GM21360 (cell line): ENCODE measurements around the gene IFITM2.
A peak's percentile ranks its signal among the peaks of the same experiment; 100 is the strongest.
"Not testable (repeated sequence)": the region's sequence is repeated elsewhere in the genome, so short reads cannot be mapped to it uniquely, and the experiment has no call there.

ENCODE experiments used
- ATAC-seq: cut with Tn5 transposase; IDR thresholded peaks from one replicate; pipeline ENCODE4 v1.9.1; 2021; ENCODE audit warnings: mild to moderate bottlenecking, moderate library complexity; ENCODE audit not compliant: unreplicated experiment

IFITM2 gene

DNA sequence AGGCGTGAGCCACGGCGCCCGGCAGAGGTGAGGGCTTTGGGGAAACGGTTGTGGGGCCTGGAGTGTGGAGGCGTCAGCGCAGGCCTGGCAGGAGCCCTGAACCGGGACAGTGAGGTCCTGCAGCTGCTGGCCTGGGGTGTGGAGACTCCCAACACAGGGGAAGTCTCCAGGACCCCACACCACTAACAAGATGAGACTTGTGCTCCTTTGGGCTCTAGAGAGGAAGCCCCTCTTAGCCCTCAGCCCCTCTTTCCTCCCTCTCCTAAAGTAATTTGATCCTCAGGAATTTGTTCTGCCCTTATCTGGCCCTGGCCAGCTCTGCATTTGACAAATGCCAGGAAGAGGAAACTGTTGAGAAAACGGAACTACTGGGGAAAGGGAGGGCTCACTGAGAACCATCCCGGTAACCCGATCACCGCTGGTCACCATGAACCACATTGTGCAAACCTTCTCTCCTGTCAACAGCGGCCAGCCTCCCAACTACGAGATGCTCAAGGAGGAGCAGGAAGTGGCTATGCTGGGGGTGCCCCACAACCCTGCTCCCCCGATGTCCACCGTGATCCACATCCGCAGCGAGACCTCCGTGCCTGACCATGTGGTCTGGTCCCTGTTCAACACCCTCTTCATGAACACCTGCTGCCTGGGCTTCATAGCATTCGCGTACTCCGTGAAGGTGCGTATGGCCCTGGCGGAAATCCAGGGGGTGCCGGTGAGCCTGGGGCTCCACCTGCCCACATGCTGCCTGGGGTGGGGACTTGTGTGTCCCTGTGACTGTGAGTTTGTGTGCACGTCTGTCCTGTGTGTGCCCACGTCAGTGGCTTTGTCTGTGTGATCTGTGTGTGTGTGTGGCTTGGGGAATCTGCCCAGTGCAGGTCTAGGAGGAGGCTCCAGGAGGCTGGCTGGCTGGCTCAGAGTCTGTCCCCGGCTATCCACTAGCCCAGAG lies at the start of gene IFITM2:
Gene IFITM2, plus strand, starts transcription at position 51 of the 943 bp plus-strand sequence. Its CDS starts 377 bp downstream, at position 428.
- ATAC-seq: not testable (repeated sequence)

DNA sequence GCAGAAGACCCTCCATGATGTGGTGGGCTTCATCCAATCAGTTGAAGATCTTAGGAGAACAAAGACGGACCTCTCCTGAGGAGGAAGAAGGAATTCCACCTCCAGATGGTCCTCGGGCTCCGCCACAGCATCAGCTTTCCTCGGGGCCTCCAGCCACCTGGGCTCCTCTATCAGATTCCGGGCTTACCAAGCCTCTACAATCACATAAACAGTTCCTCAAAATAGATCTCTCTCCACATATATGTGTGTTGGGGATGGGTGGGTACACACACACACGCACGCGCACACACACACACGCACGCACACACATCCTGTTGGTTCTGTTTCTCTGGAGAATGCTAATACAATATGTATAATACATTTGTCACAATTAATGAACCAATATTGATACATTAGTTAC lies 48.2 kb upstream of the IFITM2 start:
- ATAC-seq: no peak

DNA sequence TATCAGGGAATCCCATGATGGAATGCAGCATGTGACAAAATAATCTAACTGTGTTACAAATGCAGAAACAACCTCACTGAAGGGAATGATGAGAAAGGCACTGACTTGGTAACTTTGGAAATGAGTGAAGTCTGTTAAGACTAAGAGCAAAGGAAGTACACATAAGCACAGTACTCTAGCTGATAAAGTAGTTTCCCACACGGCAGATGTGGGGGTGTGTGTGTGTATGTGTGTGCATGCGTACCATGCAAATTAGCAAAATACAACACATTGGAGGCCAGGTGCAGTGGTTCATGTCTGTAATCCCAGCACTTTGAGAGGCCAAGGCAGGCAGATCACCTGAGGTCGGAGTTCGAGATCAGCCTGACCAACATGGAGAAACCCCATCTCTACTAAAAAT lies 46.0 kb upstream of the IFITM2 start:
- no peak for ATAC-seq

DNA sequence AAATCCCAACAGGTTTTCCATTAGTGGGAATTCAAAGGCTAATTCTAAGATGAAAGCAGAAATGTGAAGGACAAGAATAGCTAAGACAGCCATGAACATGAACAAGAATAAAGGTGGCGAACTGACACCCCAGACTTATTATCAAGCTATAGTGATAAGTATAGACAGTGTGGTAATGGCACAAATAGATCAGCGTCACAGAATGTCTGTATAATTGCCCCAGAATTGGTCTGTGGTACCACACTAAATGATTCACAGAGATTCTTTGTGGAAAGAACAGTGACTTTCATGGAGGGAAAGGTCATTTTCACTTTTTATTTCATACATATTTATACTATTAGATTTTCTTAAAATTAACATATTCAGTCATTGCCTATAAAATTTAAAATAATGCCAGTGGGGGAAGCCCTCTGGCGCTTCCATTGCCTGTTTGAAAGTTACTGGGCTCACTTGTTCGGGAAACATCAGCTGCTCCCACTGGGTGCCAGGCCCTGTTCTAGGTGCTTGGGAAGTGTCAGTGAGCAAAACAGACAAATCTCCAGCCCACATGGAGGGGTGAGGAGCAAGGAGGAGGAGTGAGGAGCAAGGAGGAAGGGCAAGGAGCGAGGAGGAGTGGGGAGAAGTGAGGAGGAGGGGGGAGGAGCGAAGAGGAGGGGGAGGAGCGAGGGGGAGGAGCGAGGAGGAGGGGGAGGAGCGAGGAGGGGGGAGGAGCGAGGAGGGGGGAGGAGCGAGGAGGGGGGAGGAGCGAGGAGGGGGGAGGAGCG lies 40.8 kb upstream of the IFITM2 start:
- ATAC-seq: no peak

DNA sequence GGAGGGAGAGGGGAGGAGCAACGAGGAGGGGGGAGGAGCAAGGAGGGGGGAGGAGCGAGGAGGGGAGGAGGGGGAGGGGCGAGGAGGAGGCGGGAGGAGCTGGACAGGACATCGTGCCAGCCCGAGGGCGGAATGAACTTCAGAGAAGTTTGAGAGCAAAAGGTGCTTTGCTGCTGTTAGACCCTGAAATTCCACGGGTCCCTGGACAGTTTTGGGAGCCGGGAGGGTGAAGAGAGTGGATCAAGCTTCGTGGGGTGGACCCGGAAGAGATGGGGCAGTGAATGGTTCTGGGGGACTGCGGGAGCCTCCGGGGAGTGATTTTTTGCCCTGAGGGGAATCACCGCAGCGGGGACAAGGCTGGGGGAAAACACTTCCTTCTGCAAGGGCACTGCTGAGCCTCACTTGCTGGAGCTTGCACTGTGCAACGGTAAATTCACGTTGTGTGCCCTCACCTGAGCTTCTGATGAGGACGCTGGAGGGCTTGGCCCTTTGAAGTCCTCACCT lies 40.1 kb upstream of the IFITM2 start:
- no peak for ATAC-seq

DNA sequence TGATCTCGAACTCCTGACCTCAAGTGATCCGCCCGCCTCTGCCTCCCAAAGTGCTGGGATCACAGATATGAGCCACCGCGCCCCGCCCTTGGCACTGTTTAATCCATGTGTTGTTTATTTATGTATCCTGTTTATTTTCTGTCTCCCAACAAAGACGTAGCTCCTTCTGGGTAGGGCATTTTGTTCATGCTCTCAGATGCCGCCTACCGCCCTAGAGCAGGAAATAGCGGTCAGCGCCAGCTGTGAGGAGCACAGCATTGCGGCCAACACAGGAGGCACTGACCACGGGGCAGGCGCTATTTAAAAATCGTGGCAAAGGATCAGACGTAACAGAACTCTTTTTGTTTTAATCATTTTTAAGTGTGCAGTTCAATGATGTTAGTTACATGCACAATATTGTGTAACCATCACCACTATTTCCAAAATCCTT lies 38.9 kb upstream of the IFITM2 start:
- peak; percentile 28 for ATAC-seq

DNA sequence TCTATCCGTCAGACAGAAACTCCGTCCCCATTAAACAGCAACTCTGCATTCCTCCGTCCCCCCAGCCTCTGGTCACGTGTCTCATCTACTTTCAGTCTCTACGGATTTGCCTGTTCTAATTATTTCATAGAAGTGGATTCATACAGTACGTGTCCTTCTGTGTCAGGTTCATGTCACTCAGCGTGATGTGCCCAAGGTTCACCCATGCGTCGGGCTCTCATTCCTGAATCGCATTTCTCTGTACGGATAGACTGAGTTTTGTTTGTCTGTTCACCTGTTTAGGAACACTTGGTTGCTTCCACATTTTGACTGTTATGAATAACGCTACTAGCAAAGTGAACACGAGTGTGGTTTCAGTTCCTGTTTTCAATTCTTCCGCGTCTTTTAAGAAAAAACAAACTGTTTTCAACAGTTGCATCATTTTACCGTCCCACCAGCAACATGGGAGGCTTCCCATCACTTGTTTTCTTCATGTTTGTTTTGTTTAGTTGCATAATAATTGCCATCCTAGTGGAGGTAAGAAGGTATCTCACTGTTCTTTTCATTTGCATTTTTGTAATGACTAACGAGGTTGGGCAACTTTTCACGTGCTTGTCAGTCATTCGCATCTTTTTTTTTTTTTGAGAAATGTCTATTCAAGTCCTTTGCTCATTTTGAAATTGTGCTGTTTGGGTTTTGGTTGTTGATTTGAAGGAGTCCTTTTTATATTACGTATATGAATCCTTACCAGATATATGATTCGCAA lies 38.3 kb upstream of the IFITM2 start:
- peak; percentile 71 for ATAC-seq

DNA sequence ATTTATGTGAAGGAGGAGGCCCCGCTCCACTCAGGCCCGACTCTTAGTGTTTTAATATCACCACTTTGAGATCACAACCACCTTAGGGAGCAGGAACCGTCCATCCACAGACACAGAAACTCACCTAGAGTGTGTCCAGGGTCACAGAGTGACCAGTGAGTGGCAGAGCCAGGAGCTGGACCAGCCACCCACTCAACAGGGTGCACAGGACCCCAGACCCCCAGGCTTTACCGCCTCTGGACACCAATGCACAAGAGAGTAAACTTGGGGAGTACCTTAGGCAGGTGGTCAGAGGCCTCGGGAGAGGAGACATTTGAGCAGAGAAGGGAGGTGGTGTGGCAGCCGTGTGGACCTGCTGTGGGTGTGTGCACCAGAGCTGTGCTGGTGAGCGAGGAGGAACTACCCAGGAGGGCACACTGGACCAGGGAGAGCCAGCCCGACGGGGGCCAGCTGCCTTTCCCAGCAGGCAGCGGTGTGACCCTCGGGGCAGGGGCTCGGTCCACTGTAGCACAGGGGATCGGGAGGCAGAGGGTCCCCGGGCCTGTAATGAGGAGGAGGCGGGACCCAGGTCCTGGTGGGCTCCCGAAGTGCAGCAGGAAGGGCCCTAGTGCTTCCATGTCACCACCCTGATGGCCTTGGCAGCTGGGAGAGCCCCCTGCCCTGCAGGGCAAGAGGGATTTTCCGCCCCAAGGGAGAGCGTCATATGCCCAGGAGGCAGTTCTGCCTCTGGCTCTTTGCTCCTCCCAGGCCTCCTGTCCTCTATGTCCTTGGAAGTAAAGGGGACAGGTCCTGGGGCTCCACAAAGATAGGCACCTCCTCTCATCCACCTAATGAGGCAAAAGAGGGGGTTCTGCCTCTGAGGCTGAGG lies 36.9 kb upstream of the IFITM2 start:
- ATAC-seq: no peak

DNA sequence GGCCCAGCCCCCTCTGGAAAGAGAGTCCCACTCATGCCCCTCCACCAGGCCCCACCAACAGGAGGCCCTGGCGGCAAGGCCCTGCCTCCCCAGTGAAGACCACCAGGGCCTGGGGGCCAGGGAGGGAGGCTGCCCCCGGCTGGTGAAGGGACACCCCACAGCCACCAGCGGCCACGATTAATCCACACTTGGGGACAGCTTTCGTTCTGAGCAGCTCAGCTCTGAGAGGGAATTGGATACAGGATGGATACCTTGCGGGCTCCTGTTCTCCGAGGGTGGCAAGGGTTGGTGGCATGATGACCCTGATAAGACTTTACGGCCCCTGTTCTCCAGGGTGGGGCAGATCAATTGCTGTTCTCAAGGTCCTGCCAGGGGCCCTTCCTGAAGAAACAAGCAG lies 36.3 kb upstream of the IFITM2 start:
- ATAC-seq: no peak

DNA sequence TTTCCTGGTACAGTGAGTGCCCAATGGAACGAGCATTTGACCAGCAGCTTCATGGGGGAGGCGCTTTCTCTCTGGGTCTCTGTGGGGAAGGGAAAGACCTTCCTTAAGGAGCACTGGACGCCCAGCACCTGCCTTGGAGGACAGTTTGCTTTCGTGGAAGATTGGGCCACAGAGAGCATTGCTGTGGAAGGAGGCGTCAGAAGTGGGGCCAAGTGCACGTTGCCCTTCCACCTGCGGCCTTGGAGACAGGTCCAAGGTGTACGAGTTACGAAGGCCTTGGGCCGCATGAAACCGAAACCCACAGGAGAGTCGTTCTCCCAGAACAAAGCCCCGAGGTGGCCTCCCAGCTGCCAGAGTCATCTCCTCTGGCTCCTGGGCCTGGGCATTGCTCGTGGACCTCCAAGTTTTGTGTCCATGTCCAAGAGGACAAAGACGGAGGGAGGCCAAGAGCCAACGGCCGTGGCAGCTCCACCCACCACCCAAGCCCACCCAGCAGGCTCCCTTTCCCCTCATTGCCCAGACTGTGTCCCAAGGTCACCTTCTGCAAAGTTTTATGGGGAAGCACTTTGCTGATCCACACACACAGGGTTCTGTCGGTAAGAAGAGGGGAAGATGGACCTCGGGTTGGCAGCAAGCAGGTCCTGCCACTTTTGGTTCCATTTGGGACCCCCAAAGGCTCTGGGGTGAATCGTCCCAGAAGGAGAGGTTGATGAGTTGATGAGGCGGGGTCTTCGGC lies 35.3 kb upstream of the IFITM2 start:
- ATAC-seq: no peak

DNA sequence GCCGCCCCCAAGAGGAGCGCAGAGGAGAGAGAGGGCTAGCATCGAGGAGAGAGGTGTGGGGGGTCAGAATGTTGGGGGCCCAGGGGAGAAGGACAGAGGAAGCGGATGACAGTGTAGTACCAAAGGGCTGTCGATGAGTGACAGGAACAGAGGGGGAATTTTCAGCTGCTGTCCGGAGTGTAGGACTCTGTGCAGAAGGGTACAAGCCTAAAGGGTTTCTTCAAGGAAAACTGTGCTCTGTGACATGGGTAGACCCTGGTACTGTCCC lies 34.8 kb upstream of the IFITM2 start:
- no peak for ATAC-seq

DNA sequence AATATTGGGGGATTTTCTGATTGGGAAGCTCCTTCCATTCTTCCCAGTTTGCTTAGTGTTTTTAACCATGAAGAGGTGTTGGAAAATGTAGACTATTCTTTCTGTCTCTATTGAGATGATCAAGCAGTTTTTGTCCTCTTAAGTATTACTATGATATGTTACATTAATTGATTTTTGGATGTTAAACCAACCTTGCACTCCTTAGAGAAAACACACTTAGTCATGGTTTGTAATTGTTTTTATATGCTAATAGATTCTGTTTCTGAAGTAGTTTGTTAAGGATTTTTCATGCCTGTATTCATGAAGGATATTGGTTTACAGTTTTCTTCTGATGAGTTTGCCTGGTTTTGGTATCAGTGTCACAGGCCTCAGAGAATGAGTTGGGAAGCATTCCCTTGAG lies 31.4 kb upstream of the IFITM2 start:
- ATAC-seq: no peak

DNA sequence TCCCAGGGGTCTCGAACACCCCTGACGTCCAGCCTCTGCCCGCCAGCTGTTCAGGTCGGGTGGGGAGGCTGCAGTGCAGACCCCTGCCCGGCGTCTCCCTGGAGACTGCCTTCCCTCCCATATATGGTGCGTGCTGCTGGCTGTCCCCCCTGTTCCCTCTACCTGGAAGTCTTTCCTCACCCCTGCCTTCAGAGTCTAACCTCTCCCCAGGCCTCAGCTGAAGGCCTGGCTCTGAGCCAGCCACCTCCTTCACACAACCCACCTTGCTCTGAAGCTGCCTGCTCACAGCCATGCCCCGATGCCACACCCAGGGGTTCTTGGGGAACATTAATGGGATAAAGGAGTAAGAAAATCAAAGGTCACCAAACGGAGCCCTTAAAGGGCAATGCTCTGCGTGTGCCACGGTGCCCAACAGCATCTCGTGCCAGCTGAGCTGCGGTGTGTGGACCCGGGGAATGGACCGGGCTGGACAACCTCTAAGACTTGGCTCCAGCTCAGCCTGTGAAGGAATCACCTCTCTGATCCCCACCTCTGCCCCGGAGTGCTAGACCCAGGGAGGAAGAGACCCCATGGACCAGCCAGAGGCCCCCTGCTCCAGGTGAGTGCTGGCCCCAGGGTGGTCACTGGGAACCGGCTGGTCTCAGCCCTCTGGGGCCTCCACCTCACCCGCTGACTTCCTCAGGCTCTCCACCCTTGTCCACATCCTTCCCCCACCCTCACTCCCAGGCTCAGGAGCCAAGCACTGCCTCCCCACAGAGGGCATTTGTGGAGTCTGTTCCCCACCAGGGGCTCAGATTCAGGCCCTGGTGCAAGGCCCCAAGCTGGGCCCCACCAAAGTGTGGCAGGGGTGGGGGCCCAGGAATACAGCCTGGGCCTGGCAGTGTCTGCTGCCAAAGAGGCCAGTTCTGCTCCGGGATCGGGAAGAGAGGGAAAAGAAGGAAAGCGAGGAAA lies 29.3 kb upstream of the IFITM2 start, which contains the start of gene NLRP6:
Gene NLRP6, plus strand, starts transcription at position 407 of the 951 bp plus-strand sequence. Its CDS starts 163 bp downstream, at position 570.
- no peak for ATAC-seq

DNA sequence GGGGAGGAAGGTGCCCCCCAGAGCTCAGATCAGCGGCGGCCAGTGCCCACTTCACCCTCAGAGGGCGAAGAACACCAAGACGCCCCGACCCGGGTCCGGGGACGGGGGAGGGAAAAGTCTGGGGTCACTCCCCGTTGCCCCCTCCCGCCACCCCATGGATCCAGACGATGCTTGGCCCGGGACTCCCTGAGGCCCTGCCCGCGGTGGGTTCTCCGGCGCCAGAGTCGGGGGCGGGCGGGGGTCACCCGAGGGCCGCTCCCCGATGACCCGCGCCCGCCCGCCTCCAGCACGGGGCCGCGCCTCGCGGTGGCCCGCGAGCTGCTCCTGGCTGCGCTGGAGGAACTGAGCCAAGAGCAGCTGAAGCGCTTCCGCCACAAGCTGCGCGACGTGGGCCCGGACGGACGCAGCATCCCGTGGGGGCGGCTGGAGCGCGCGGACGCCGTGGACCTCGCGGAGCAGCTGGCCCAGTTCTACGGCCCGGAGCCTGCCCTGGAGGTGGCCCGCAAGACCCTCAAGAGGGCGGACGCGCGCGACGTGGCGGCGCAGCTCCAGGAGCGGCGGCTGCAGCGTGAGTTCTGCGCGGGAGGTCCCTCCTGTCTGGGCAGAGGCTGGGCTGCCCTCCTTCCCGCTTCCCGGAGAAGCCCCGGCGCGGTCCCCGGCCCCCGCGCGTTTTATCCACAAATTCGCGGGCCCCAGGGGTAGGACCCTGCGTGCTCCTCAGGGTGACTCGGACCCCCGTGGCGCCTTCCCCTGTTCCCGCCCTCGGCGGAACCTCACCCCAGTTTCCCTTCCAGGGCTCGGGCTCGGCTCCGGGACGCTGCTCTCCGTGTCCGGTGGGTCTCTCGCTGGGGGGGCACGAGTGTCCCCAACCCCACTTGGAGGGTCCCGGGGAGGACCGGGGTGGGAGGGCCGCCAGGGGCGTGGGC lies 28.3 kb upstream of the IFITM2 start:
- ATAC-seq: no peak

DNA sequence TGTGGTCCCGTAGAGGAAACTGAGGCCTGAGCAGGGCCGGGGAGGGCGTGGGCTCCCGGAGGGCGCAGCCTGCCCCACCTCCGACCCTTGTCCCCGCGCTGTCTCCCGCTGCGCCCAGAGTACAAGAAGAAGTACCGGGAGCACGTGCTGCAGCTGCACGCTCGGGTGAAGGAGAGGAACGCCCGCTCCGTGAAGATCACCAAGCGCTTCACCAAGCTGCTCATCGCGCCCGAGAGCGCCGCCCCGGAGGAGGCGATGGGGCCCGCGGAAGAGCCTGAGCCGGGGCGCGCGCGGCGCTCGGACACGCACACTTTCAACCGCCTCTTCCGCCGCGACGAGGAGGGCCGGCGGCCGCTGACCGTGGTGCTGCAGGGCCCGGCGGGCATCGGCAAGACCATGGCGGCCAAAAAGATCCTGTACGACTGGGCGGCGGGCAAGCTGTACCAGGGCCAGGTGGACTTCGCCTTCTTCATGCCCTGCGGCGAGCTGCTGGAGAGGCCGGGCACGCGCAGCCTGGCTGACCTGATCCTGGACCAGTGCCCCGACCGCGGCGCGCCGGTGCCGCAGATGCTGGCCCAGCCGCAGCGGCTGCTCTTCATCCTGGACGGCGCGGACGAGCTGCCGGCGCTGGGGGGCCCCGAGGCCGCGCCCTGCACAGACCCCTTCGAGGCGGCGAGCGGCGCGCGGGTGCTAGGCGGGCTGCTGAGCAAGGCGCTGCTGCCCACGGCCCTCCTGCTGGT lies 27.5 kb upstream of the IFITM2 start:
- no peak for ATAC-seq

DNA sequence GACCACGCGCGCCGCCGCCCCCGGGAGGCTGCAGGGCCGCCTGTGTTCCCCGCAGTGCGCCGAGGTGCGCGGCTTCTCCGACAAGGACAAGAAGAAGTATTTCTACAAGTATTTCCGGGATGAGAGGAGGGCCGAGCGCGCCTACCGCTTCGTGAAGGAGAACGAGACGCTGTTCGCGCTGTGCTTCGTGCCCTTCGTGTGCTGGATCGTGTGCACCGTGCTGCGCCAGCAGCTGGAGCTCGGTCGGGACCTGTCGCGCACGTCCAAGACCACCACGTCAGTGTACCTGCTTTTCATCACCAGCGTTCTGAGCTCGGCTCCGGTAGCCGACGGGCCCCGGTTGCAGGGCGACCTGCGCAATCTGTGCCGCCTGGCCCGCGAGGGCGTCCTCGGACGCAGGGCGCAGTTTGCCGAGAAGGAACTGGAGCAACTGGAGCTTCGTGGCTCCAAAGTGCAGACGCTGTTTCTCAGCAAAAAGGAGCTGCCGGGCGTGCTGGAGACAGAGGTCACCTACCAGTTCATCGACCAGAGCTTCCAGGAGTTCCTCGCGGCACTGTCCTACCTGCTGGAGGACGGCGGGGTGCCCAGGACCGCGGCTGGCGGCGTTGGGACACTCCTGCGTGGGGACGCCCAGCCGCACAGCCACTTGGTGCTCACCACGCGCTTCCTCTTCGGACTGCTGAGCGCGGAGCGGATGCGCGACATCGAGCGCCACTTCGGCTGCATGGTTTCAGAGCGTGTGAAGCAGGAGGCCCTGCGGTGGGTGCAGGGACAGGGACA lies 26.7 kb upstream of the IFITM2 start:
- no peak for ATAC-seq
